Prostate gland (tissue), 2 donors: ENCODE data around the gene PROM1. TPM values are rescaled to one million over a fixed set of nuclear protein-coding genes. Genes with fewer than 3 reads are reported as not detected.

Experiments
- DNase-seq: peaks from one replicate; pipeline ENCODE4 v3.0.0-alpha.2; 2019; ENCODE audit warnings: low spot score
- H3K27ac ChIP-seq, 2 donors: fragments of 200-600 bp; sonication (generic); 2 replicates each; pipeline ENCODE4 v1.5.1; 2017 to 2019
- H3K27me3 ChIP-seq: fragments of 200-600 bp; sonication (generic); replicated peaks from 2 replicates; pipeline ENCODE4 v1.5.1; 2019; ENCODE audit not compliant: insufficient read depth
- H3K36me3 ChIP-seq, 2 donors: fragments of 200-600 bp; sonication (generic); 1 replicate in 1 of 2; 2 replicates in 1 of 2; pipeline versions ENCODE4 v1.5.1 to v1.8.1; 2017 to 2019
- H3K4me1 ChIP-seq: fragments of 200-600 bp; sonication (generic); replicated peaks from 2 replicates; pipeline ENCODE4 v1.5.1; 2019
- H3K4me3 ChIP-seq, 2 donors: fragments of 200-600 bp; sonication (generic); 2 replicates each; pipeline ENCODE4 v1.5.1; 2017 to 2019
- H3K9me3 ChIP-seq: fragments of 200-600 bp; sonication (generic); 2 replicates; pipeline ENCODE4 v1.5.1; 2017
- CTCF ChIP-seq, 4 experiments: fragments of 200-600 bp in 2 of 4; fragments of 450-650 bp in 2 of 4; sonication (generic) in 2 of 4; IDR thresholded peaks; 1 replicate in 3 of 4; 2 replicates in 1 of 4; pipeline ENCODE4 v1.5.1; 2016 to 2019; ENCODE audit warnings: antibody characterized with exemption in 4 of 4, mild to moderate bottlenecking in 2 of 4, moderate library complexity in 2 of 4
- POLR2A ChIP-seq: fragments of 450-650 bp; IDR thresholded peaks from one replicate; pipeline ENCODE4 v1.6.1; 2016; ENCODE audit warnings: antibody characterized with exemption, mild to moderate bottlenecking
- POLR2AphosphoS5 ChIP-seq: sonication (generic); formaldehyde crosslinking; IDR thresholded peaks from one replicate; pipeline ENCODE4 v1.6.1; 2017; ENCODE audit warnings: antibody characterized with exemption
- whole genome bisulfite sequencing: methylation state at CpG from one replicate; pipeline ENCODE4 v1.1.5; 2018; 5-methylcytosine and 5-hydroxymethylcytosine counted together
- intact Hi-C: fragments of 100-400 bp; cut with DNase I; formaldehyde crosslinking; loops from one replicate; pipeline ENCODE4 v1.14.2; 2022
- total RNA-seq, 2 donors: library from RNA; depleted of rRNA; stranded (reverse); fragments of >200 nt; gene quantifications; one replicate each; pipeline ENCODE4 v1.1.0, GENCODE V29; 2016

The PROM1 gene
- total RNA-seq, 2 donors from 2014 or later, result 5.7 to 9.7 TPM

GRCh38 chr4:16019649-16020048, 64.2 kb downstream of the PROM1 start:
- no peaks in the 10 kb centered on the region for H3K9me3 ChIP-seq
- no peak for DNase-seq
- TF ChIP-seq CTCF (IDR thresholded peaks at IDR 0.05) (no peak), POLR2AphosphoS5 (no peak), POLR2A (no peak)
- H3K4me1 ChIP-seq, result no peaks in the 10 kb centered on the region
- WGBS, result 42% methylated on average over 3 of the region's 3 CpGs
- no peak overlapping the region for H3K27ac ChIP-seq
- H3K27me3 ChIP-seq, result no peaks in the 10 kb centered on the region
- intact Hi-C loops, result no loop called here
- H3K4me3 ChIP-seq, result no peak overlapping the region
- H3K36me3 ChIP-seq, result no peaks in the 10 kb centered on the region

GRCh38 chr4:16018841-16019240, 65.0 kb downstream of the PROM1 start:
- no peak for DNase-seq
- Histone ChIP-seq H3K9me3 (no peaks in the 10 kb centered on the region), H3K4me1 (no peaks in the 10 kb centered on the region), H3K27ac (no peak overlapping the region), H3K27me3 (no peaks in the 10 kb centered on the region), H3K36me3 (no peaks in the 10 kb centered on the region), H3K4me3 (no peak overlapping the region)
- WGBS, result 69% methylated on average over 4 of the region's 4 CpGs
- TF ChIP-seq POLR2AphosphoS5 (no peak), POLR2A (no peak), CTCF (IDR thresholded peaks at IDR 0.05) (no peak)
- intact Hi-C loops, result no loop called here

GRCh38 chr4:16018061-16018676, 65.7 kb downstream of the PROM1 start:
- no peak for DNase-seq
- H3K36me3 ChIP-seq, result no peaks in the 10 kb centered on the region
- no peaks in the 10 kb centered on the region for H3K4me1 ChIP-seq
- no peaks in the 10 kb centered on the region for H3K9me3 ChIP-seq
- TF ChIP-seq POLR2AphosphoS5 (no peak), POLR2A (no peak), CTCF (IDR thresholded peaks at IDR 0.05) (no peak)
- no peak overlapping the region for H3K4me3 ChIP-seq
- 90% methylated on average over 8 of the region's 8 CpGs for WGBS
- H3K27me3 ChIP-seq, result no peaks in the 10 kb centered on the region
- intact Hi-C loops, result no loop called here
- no peak overlapping the region for H3K27ac ChIP-seq

- 48% methylated on average over 2 of the region's 2 CpGs for WGBS
Measured at GRCh38 chr4:16016536-16016935, 67.3 kb downstream of the PROM1 start.

More at GRCh38 chr4:16016536-16016935, 67.3 kb downstream of the PROM1 start:
- no peak overlapping the region for H3K4me3 ChIP-seq
- H3K36me3 ChIP-seq, result no peaks in the 10 kb centered on the region
- intact Hi-C loops, result no loop called here
- no peaks in the 10 kb centered on the region for H3K9me3 ChIP-seq
- TF ChIP-seq POLR2AphosphoS5 (no peak), POLR2A (no peak), CTCF (IDR thresholded peaks at IDR 0.05) (no peak)
- H3K27me3 ChIP-seq, result peaks cover 2% of the 10 kb centered on the region
- no peak for DNase-seq
- no peaks in the 10 kb centered on the region for H3K4me1 ChIP-seq
- no peak overlapping the region for H3K27ac ChIP-seq
